Islet of Langerhans (tissue), 1 donor: ENCODE measurements around the gene PLPPR2.
"Not testable (repeated sequence)": the region's sequence is repeated elsewhere in the genome, so short reads cannot be mapped to it uniquely, and the experiment has no call there.

ENCODE experiments used
- FAIRE-seq: peaks from one replicate; lab custom pipeline; 2011; peaks lifted over from hg19 to GRCh38; lab: Jason Lieb, UNC

PLPPR2 gene

DNA sequence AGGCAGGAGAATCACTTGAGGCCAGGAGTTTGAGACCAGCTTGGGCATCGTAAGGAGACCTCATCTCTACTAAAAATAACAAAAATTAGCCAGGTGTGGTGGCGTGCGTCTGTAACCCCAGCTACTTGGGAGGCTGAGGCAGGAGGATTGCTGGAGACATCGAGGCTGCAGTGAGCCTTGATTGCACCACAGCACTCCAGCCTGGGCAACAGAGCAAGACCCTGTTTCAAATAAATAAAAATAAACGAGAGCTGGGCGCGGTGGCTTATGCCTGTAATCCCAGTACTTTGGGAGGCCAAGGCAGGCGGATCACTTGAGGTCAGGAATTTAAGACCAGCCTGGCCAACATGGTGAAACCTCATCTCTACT, 15.1 kb upstream of the PLPPR2 start:
- FAIRE-seq, result not testable (repeated sequence)

DNA sequence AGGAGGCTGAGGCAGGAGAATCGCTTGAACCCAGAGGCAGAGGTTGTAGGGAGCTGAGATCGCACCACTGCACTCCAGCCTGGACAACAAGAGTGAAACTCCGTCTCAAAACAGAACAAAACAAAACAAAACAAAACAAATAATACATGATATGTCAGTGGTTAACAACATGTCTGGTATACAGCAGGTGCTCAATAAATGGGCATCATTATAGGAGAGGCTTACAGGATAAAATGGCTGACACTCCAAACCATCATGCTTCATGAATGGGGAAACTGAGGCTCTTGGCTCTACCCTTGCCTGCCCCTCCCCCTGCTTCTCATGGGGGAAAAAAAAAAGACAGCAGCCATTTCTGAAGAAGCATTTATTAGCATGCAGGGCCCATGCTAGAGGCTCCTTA, 12.8 kb upstream of the PLPPR2 start:
- FAIRE-seq, result no peak

DNA sequence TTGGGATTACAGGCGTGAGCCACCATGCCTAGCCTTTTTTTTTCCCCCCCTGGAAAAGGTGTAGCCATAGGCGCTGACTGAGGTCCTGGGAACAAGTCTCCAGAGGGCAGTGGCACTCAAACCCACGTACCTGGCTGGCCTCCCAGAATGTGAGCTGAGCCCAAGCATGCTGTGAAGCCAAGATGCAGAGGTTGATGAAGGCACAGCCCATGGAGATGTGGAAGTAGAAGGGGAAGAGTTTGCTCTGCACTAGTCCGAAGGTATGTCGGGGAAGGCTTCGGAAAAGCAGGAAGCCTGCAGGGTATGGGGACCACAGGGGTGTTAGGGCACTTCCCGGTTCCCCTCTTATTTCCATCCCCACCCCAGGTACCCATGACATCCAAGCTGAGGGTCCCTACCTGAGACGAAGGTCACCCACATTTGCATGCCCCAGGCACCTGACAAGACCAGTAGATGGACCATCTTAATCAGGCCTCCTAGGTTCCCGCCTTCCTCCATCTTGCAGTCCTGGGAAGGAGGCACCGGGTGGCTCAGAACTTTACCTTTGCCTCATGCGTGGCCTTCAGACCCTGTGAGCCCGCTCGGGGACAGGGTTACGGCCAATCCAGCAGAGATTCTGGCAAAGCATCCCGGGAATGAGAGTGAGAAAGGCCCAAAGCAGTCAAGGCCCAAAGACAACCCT, 10.0 kb upstream of the PLPPR2 start:
- no peak for FAIRE-seq

DNA sequence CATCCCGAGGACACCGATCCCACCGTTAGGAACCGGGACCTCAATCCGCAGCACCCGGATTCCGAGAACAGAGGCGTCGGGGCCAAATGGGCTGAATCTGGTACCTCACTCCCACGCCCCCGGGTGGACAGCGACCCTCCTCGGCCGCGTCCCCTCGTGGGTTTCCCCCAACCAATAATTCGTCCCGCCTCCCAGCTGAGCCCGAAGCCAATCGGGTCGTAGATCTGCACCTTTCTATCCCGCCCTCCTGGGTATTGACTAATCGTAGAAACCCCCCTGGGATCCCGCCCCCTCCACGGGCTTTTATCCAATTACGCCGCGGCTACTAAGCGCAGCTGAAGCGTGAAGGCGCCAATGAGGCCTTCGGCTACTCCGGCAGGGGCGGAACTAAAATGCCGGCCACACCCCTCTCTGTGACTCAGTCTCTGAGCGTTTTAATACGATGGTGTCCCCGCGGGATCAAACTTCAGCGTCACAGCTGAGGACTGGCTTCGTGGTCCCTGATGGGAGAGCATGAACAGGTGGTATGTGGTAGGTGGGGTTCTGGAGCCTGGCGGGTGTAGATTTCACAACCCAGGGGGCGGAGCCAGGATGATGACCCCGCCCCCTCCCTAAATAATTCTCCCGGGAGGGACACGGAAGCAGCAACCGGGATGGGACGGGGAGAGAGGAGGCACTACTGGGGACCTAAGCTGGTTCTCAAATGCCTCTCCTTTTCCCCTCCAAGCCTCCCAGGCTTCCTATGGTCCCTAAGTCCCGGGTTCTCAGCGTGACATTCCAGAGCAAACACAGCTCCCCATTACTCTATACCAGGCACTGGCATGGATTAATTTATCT, 8.9 kb upstream of the PLPPR2 start, which contains the start of the genes CCDC159 and TMEM205:
TSS of gene CCDC159 (plus strand) at position 416 of the 837 bp plus-strand sequence. CDS start at position 504, 88 bp downstream.
TSS of gene TMEM205 (minus strand) at position 165 of the 837 bp plus-strand sequence. CDS start 649 bp downstream, outside the sequence.
- FAIRE-seq, result peak; percentile 98

DNA sequence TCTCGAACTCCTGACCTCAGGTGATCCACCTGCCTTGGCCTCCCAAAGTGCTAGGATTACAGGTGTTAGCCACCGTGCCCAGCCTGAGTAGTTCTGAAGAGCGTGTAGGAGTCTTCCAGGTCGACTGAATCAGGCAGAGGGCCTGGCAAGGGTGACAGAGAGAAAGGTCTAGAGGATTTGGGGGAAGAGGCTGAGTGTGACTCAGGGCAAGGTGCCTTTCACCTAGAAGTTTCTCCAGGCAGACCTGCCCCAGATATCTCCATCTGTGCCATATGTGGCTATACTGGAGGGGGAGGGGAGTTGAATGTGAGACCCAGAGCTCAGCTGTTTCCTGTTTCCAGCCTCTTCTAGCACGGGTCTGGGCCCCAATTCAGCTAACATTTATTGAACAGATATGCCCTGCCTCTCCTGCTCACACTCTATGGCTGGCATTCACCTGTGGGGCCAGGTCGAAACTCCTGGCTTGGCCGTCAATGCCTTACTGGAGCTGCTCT, 7.6 kb upstream of the PLPPR2 start:
- FAIRE-seq, result no peak

DNA sequence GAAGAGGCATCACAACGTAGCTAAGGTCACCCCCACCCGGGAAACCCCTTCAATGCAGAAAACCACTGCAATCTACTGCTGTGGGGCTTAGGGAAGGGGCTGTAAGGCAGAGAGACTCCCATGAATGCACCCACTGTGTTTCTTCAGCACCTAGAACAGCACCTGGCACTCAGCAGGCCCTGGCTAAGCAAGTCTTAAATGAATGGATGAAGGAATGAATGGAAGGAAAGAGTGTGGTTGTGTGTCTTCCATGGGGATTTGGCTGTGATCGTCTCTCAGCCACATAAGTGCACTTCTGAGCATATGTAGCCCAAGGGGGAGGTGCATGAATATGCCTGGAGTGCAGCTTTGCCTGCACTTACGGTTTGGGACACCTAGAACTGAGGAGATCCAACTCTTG, 6.1 kb upstream of the PLPPR2 start:
- no peak for FAIRE-seq

DNA sequence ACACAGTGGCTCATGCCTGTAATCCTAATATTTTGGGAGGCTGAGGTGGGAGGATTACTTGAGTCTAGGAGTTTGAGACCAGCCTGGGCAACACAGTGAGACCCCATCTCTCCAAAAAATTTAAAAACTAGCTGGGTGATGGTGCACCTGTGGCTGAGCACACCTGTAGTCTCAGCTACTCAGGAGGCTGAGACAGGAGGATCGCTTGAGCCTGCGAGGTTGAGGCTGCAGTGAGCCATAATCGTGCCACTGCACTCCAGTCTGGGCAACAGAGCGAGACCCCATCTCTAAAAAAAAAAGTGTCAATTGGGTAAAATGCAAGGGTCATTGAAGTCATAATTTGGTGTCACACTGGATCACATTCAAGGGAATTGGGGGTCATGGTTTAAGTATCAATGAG, 1.1 kb upstream of the PLPPR2 start:
- not testable (repeated sequence) for FAIRE-seq

DNA sequence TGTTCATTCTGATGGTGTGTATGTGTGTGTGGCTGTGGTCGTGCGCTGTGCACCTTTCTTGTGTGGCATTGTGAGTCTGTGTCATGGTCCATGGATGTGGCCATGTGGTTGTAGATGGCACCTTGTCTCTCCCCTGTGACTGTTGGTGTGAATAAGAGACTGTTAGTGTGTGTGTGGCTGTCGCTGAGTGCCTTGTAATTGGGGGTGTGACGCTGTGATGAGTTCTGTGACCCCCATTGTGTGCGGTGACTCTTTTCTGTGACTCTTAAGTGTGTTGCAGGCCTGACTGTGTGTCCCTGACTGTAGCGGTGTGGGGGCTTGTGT, 804 bp downstream of the PLPPR2 start:
- no peak for FAIRE-seq

DNA sequence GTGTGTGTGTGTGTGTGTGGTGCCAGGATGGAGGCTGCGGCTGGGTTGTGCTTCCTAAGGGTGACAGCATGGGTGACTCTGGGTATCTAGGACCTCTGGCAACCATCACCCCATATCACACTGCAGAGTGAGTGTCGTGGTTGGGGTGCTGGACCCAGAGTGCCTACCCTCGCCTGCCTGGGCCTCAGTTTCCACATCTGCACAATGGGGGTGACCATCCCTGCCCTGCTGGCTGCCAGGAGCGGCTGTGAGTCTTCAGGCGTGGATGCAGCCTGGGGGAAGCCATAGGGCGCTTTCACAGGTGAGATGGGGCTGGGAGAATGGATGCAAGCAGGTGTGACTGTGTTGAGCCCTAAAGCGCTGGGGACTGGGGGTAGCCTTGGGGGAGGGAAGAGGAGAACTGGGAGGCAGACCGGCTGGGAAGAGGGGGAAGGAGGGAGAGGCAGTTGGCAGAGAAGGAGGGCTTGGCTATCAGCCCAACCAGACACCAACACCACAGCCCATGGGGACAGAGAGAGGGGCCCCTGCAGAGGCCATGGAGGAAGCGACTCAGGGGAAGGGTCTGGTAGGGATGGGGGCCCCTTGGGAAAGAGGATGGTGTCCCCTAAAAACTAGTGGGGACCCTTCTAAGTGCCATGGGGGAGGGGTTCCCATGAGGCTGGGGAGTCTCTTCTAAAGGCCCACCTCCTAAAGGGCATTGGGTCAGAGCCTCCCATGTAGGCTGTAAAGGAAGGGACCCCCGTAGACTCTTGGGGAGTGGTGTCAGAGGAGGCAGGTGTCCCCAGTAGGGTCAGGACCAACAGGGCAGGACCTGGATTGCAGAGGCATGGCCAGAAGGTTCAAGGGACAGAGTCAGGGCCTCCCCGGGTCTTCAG, 1.7 kb downstream of the PLPPR2 start:
- no peak for FAIRE-seq

DNA sequence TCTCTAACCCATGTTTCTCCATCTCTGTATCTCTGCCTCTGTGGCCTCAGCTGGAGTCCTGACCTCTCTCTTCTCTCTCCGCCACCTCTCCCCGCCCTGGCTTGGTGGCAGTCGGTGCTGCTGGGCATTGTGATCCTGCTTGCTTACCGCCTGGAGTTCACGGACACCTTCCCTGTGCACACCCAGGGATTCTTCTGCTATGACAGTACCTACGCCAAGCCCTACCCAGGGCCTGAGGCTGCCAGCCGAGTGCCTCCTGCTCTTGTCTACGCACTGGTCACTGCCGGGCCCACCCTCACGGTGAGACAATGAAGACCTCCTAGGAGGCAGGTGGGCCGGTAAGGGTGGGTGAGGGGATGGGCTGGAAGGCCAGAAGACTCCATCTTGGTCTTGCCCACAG, 4.2 kb downstream of the PLPPR2 start:
- no peak for FAIRE-seq

DNA sequence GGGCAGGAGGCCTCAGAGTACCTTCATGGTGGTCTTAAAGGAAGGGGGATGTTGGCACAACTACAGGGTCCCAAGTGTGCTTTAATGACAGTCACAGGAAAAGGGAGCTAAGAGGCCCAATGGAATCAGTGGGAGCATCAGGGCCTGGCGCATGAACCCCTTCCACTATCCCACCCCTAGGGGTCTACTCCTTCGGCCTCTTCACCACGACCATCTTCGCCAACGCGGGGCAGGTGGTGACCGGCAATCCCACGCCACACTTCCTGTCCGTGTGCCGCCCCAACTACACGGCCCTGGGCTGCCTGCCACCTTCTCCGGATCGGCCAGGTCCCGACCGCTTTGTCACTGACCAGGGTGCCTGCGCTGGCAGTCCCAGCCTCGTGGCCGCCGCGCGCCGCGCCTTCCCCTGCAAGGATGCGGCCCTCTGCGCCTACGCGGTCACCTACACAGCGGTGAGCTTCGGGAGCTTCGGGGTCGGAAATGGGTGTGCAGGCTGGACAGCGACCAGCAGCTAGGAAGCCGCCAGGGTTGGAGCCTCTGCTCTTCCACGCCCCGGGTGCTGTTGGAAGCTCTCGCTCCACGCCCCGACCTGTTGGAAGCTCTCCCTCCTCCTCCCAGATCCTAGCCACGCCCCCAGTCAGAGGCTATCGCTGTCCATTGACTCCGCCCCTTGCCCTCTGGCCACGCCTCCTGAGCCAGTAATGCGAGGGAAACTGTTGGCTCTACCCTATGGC, 6.0 kb downstream of the PLPPR2 start:
- no peak for FAIRE-seq

DNA sequence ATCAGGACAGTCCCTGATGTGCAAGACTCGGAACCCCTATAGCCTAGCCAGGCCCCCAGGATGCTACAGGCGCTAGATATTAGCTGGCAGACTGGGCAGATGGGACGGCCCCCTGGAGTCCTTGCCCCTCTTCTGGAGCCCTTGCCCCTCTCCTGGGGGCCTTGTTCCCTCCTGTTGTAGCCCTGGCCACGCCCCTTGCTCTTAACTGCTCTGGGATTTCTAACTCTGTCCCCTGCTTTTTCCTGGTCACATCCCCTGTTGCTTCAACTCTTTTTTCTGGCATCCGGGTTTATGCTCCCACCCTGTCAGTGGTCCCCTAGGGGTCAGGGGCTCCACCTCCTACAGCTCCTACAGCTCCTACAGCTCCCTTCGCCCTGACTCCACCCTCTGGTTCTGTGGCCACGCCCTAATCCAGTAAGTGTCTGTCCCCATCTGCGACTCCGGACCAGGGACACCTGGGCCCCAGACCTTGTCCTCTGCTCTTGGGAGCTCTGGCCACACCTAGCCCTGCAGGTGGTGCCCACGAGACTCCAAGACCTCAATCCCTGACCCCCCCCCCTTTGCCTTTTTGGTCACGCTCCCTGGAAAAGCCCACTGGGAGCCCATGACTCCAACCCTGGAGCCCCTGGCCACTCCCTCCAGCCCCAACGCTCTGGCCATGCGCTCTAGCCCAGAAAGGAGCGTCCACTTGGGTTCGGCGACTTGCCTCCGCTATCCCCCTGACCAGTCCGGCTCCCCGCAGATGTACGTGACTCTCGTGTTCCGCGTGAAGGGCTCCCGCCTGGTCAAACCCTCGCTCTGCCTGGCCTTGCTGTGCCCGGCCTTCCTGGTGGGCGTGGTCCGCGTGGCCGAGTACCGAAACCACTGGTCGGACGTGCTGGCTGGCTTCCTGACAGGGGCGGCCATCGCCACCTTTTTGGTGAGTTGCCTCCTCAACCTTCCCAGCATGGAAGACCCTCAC, 6.8 kb downstream of the PLPPR2 start:
- FAIRE-seq, result no peak

DNA sequence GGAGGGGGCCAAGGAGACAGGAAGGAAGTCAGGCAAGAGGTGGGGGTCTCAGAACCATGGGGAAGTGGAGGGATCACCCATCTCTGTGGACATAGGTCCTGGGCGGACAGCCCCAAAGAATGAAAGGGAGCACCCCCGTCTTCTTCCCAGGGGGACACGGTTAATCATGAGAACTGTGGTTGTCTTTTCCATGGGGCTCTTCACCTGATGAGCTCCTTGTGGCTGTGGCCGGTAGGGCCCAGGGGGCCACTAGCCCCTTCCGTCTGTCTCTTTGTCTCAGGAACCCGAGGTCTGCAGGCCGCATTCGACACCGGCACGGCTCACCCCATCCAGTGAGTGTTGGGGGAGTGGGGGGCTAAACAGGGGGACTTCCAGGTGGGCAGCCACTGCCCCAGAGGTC, 8.6 kb downstream of the PLPPR2 start:
- no peak for FAIRE-seq

DNA sequence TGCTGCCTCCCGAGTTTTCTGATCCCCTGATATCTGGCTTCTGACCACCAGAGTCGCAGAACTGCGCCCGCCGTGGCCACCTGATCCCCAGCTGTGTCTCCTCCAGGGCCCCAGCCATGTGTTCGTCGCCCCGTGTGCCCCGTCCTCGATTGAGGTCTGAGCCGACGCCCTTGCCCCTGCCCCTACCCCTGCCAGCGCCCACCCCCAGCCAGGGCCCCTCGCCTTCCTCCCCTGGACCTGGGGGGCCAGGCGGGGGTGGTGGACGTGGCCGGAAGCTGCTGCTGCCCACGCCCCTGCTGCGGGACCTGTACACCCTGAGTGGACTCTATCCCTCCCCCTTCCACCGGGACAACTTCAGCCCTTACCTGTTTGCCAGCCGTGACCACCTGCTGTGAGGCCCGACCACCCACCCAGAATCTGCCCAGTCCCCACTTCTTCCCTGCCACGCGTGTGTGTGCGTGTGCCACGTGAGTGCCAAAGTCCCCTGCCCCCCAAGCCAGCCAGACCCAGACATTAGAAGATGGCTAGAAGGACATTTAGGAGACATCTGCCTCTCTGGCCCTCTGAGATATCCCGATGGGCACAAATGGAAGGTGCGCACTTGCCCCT, 9.2 kb downstream of the PLPPR2 start:
- FAIRE-seq, result no peak

DNA sequence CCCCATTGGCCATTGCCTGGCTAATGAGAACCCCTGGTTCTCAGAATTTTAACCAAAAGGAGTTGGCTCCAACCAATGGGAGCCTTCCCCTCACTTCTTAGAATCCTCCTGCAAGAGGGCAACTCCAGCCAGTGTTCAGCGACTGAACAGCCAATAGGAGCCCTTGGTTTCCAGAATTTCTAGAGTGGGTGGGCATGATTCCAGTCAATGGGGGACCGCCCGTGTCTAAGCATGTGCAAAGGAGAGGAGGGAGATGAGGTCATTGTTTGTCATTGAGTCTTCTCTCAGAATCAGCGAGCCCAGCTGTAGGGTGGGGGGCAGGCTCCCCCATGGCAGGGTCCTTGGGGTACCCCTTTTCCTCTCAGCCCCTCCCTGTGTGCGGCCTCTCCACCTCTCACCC, 9.7 kb downstream of the PLPPR2 start:
- no peak for FAIRE-seq

DNA sequence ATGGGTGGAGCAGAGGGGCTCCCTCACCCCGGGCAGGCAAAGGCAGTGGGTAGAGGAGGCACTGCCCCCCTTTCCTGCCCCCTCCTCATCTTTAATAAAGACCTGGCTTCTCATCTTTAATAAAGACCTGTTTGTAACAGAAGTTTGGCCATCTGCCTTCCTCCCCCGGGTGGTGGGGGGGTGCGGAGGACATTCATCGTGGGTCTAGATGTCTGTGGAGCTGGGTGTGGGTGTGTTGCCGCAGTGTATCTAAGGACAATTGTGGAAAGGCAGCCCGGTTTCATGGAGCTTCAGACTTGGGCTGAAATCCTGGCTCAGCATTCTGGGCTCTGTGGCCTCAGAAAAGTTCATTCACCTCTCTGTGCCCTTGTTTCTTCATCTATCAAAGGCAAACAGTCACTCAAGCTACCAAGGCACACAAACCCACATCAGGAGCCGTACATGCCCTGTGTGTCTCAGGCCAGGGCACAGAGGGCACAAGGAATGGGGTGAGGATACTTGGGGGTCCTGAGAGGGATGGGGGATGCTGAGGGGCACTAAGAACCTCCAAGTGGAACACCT, 10.4 kb downstream of the PLPPR2 start:
- FAIRE-seq, result no peak

DNA sequence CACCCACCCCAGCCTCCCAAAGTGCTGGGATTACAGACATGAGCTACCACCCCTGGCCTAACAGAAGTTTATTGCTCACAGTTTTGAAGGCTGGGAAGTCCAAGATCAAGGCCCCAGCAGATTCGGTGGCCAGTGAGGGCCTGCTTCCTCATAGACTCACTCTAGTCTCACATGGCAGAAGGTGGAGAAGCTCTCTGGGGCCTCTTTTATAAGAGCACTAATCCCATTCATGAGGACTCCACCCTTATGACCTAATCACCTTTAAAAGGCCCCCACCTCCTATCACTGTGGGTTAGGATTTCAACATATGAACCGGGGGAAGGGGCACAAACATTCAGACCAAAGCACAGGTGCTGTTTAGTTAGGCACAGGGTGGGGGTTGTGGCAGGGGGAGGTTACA, 12.3 kb downstream of the PLPPR2 start:
- FAIRE-seq, result no peak

DNA sequence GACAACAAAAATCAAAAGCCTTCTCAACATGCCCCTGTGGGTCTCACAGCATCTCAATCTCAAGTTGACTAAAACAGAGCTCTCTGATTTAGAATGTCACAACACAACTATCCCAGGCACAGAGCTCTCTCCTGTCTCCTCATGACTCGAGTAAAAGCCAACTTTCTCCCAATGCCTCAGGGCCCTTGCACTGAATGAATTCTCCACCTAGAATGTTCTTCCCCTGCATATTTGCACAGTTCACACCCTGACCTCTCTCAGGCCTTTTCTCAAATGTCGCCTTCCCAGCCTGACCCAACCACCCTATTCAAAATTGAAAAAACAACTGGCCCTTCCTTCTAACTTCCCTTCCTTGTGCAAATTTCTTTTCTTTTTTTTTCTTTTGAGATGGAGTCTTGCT, 15.5 kb downstream of the PLPPR2 start:
- no peak for FAIRE-seq

DNA sequence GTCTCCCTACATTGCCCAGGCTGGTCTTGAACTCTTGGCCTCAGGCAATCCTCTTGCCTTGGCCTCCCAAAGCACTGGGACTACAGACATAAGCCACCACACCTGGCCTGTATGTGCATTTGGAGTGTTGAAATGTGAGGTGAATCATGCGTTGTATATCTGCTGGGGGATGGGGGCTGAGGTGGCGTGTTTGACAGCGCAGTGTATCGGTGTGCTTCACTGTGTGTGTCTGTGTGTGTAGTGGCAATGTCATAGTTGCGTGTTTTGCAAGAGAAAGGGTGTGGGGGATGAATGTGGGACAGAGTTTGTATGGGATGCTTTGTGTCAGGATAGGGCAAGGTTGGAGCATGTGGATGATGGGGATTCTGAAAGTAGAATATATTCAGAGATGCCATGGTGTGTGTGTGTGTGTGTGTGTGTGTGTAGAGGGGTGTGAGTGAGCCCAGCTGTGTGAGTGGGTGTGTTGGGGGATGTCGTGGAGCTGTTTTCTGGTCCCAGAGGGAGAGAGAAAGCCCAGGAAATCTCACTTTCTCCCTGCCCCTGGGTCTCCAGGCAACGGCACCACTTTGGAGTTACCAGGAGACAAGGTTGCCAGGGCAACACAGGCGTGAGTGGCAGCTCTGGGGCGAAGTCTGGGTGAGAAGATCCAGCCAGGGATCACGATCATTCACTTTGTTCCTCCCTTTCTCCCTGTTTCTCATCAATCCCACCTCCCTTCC, 18.1 kb downstream of the PLPPR2 start:
- FAIRE-seq, result no peak
